ENCODE results near the gene PLA2G4D. TPM values are rescaled to one million over a fixed set of nuclear protein-coding genes. Genes with fewer than 3 reads are reported as not detected.

The PLA2G4D gene
- total RNA-seq, 4 donors from 2014 or later = 22.0 to 51.6 (median 29.2) TPM

GRCh38 chr15:42020713-42021273 is 73.6 kb downstream of the PLA2G4D start, which contains the start of gene PLA2G4E:
PLA2G4E (minus strand) TSS chr15:42021042; CDS start chr15:42021030, 12 bp downstream.
- DNase-seq (ENCODE audit: low spot score in 2 of 2) = peak in 1 of 2 donors; percentile 39
- WGBS, 2 donors = 40 to 51% methylated on average over 5 of the region's 5 CpGs
- H3K4me3 ChIP-seq (ENCODE audit: low read depth, poor library complexity, severe bottlenecking) = no peak within 1 kb of the TSS
- intact Hi-C loops (cut with DNase I; ENCODE audit: low total_unique reads) = no loop called here
- TF ChIP-seq CTCF (IDR thresholded peaks at IDR 0.05) = no peak
- no peak for TF ChIP-seq POLR2A (IDR thresholded peaks at IDR 0.05)

DNA sequence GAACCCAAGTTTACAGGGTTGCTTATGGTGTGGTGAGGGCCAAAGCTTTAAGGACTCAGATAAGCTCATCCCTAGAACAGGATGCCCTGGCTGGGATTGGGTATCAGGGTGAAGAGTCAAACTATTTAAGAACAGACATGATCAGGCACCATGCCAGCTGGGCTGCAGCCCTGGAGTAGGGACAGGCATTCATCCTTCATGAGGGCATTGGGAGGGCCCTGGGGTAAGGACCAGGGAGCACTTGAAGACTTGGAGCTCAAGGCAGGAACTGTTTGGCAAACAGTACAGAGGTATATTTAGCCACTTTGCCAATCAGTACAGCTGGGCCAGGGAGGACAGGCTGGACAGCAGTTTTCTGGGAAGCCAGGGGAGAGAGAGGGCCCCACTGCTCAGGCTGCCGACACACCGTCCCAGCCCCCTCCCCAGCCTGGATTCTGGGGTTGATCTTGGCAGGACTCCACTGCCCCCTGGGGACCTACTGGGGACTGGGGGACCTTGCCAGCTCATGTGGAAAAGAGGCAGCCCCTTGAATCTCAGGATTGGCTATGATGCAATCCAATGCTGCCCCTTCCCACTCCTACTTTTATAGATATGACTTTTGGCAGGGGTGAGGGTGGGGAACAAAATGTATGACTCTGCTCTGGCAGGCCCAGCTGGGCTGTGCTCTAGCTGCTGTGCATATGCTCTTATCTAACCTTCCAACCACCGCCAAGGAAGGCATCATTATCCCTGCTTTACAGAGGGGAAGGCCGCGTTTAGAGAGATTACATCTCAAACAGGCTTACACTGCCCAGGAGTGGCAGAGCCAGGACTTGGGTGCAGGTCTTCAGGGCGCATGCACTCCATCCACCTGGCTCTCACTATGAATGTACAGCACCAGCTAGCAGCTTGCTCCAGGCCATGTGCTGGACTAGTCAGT is 75.8 kb downstream of the PLA2G4D start:
- H3K4me3 ChIP-seq (ENCODE audit: low read depth, poor library complexity, severe bottlenecking) = no peak overlapping the region

More for the DNA sequence above, 75.8 kb downstream of the PLA2G4D start:
- no peak for DNase-seq (ENCODE audit: low spot score in 2 of 2)
- intact Hi-C loops (cut with DNase I; ENCODE audit: low total_unique reads) = no loop called here
- WGBS, 2 donors = 39 to 56% methylated on average over 6 of the region's 6 CpGs
- no peak for TF ChIP-seq POLR2A (IDR thresholded peaks at IDR 0.05)

Other genes starting within 250 kb of the PLA2G4D start
- 1 to 10 TPM; 1.3 to 3.3 (median 2.0) TPM for gene SPTBN5, start 200.5 kb downstream of the PLA2G4D start, total RNA-seq
- 10 to 100 TPM; 19.6 to 27.3 (median 23.3) TPM for gene EHD4, start 122.0 kb downstream of the PLA2G4D start, total RNA-seq
- 10 to 100 TPM; 49.8 to 67.2 (median 51.5) TPM for gene PLA2G4E, start 73.5 kb downstream of the PLA2G4D start, total RNA-seq
- gene PLA2G4F, start 62.1 kb upstream of the PLA2G4D start, total RNA-seq = 100 to 1,000 TPM; 117 to 176 (median 170) TPM
- 10 to 100 TPM; 41.8 to 64.6 (median 51.5) TPM for gene VPS39, start 113.7 kb upstream of the PLA2G4D start, total RNA-seq
- gene GANC, start 178.6 kb upstream of the PLA2G4D start, total RNA-seq = 10 to 100 TPM; 10.5 to 26.4 (median 22.0) TPM
- gene TMEM87A, start 178.9 kb upstream of the PLA2G4D start, total RNA-seq = 100 to 1,000 TPM in 2 of 4 donors, 10 to 100 TPM in 2; 86.9 to 110 (median 95.9) TPM